MCF 10A (cell line): ENCODE measurements around the gene OSBPL2. TPM values are rescaled to one million over a fixed set of nuclear protein-coding genes. Genes with fewer than 3 reads are reported as not detected.

Experiments used
- BruUV-seq: library from RNA; stranded (reverse); fragments of 400-500 nt; replicated peaks from 2 replicates; lab custom pipeline; 2021; lab: Mats Ljungman, UMichigan
- CTCF ChIA-PET: fragments of 300-600 bp; sonication (Branson Sonifier 250); formaldehyde crosslinking; extraction: SDS; loops from one replicate; lab custom pipeline; 2021; ENCODE audit warnings: antibody characterized with exemption, inconsistent platforms; lab: Yijun Ruan, JAX
- POLR2A ChIA-PET: fragments of 300-600, 350-650 bp; sonication (Branson Sonifier 250); formaldehyde crosslinking; extraction: SDS; loops from one replicate; lab custom pipeline; 2020; ENCODE audit warnings: antibody characterized with exemption, inconsistent platforms; lab: Yijun Ruan, JAX
- DNase-seq: peaks from one replicate; pipeline ENCODE4 v3.0.0-alpha.2; 2018; ENCODE audit not compliant: unreplicated experiment
- H3K27ac Mint-ChIP-seq: one replicate; pipeline ENCODE4 v1.8.0; 2022; ENCODE audit warnings: mild to moderate bottlenecking, low read depth, mixed read lengths; ENCODE audit not compliant: unreplicated experiment
- H3K27me3 Mint-ChIP-seq: one replicate; pipeline ENCODE4 v1.8.0; 2022; ENCODE audit warnings: mixed read lengths; ENCODE audit not compliant: insufficient read depth, unreplicated experiment
- H3K36me3 Mint-ChIP-seq: one replicate; pipeline ENCODE4 v1.8.0; 2022; ENCODE audit warnings: mild to moderate bottlenecking, moderate library complexity, mixed read lengths; ENCODE audit not compliant: insufficient read depth, unreplicated experiment
- H3K4me1 Mint-ChIP-seq: one replicate; pipeline ENCODE4 v1.8.0; 2022; ENCODE audit warnings: mixed read lengths; ENCODE audit not compliant: insufficient read depth, unreplicated experiment
- H3K4me3 Mint-ChIP-seq: one replicate; pipeline ENCODE4 v1.8.0; 2022; ENCODE audit warnings: mild to moderate bottlenecking, moderate library complexity, mixed read lengths; ENCODE audit not compliant: unreplicated experiment
- H3K9me3 Mint-ChIP-seq: one replicate; pipeline ENCODE4 v1.8.0; 2022; ENCODE audit warnings: mixed read lengths; ENCODE audit not compliant: unreplicated experiment
- intact Hi-C: fragments of 100-400 bp; cut with micrococcal nuclease; formaldehyde crosslinking; loops from 2 replicates; pipeline ENCODE4 v1.14.1; 2022
- total RNA-seq: library from RNA; stranded (reverse); gene quantifications from 2 replicates; pipeline ENCODE4 v1.2.3, GENCODE V29; 2022
- TF ChIP-seq, protein P1 (sequence below): fragments of 200-600 bp; IDR thresholded peaks from one replicate; pipeline ENCODE4 v1.8.0; 2022; ENCODE audit warnings: antibody characterized with exemption, mild to moderate bottlenecking; ENCODE audit not compliant: unreplicated experiment

Gene OSBPL2
- total RNA-seq, 1 experiment from 2014 or later = 38.8 TPM

DNA sequence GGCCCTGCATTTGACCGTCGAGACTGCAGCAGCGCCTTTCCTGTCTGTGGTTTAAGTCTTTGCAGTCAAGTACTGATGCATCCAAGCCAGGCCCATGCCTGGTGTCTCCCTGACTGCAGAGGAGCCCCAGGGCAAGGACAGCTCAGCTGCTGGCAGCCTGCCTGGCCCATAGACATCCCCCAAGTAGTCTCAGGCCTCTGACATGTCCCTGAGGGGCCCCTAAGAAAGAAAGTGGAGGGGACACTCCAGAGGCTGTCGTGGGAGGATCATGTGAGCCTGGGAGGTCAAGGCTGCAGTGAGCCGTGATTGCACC lies 36.3 kb upstream of the OSBPL2 start:
- intact Hi-C loops = no loop called here
- BruUV-seq = no TSS peak
- H3K4me1 Mint-ChIP-seq = no peaks in the 10 kb centered on the region
- TF ChIP-seq, protein P1, sequence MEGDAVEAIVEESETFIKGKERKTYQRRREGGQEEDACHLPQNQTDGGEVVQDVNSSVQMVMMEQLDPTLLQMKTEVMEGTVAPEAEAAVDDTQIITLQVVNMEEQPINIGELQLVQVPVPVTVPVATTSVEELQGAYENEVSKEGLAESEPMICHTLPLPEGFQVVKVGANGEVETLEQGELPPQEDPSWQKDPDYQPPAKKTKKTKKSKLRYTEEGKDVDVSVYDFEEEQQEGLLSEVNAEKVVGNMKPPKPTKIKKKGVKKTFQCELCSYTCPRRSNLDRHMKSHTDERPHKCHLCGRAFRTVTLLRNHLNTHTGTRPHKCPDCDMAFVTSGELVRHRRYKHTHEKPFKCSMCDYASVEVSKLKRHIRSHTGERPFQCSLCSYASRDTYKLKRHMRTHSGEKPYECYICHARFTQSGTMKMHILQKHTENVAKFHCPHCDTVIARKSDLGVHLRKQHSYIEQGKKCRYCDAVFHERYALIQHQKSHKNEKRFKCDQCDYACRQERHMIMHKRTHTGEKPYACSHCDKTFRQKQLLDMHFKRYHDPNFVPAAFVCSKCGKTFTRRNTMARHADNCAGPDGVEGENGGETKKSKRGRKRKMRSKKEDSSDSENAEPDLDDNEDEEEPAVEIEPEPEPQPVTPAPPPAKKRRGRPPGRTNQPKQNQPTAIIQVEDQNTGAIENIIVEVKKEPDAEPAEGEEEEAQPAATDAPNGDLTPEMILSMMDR = no peak
- no peak overlapping the region for H3K27ac Mint-ChIP-seq
- DNase-seq = no peak
- peaks cover 55% of the 10 kb centered on the region for H3K36me3 Mint-ChIP-seq
- H3K9me3 Mint-ChIP-seq = no peaks in the 10 kb centered on the region
- no peaks in the 10 kb centered on the region for H3K27me3 Mint-ChIP-seq
- ChIA-PET POLR2A (no interaction called here), CTCF (no interaction called here)
- no peak overlapping the region for H3K4me3 Mint-ChIP-seq

DNA sequence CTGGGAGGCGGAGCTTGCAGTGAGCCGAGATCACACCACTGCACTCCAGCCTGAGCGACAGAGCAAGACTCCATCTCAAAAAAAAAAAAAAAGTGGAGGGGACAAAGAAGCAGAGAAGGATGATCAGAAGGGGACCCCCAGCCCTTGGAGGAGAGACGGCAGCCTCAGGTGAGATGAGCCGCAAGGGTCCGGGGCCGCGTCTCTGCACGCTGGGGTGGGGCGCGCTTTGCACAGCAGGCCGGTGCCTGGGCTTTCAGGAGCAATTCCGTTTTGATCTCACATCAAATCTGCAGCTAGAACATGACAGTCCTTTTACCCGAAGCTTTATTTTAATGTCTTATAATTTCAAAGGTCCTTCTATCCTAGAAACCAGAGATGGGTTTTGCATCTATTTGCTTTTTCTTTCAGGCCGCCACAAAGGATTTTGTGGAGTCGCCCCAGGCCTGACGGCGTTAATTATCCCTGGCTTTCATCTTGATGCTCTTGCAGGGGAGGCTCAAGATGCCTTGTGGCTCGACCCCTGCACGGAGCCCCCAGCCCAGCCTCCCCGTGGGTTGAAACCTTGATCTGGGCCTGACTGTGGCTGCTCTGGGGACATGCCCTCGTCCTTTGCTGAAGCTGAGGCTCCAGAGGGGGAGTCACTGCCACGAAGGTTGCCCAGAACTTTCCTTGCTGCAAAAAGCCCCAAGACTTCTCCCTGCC lies 35.5 kb upstream of the OSBPL2 start:
- no peak overlapping the region for H3K4me3 Mint-ChIP-seq
- no peak for DNase-seq
- ChIA-PET POLR2A (no interaction called here), CTCF (no interaction called here)
- intact Hi-C loops = no loop called here
- TSS peak; percentile 25 for BruUV-seq
- H3K9me3 Mint-ChIP-seq = no peaks in the 10 kb centered on the region
- no peaks in the 10 kb centered on the region for H3K27me3 Mint-ChIP-seq
- TF ChIP-seq, protein P1 = no peak
- peaks cover 47% of the 10 kb centered on the region for H3K36me3 Mint-ChIP-seq
- H3K4me1 Mint-ChIP-seq = no peaks in the 10 kb centered on the region
- no peak overlapping the region for H3K27ac Mint-ChIP-seq

DNA sequence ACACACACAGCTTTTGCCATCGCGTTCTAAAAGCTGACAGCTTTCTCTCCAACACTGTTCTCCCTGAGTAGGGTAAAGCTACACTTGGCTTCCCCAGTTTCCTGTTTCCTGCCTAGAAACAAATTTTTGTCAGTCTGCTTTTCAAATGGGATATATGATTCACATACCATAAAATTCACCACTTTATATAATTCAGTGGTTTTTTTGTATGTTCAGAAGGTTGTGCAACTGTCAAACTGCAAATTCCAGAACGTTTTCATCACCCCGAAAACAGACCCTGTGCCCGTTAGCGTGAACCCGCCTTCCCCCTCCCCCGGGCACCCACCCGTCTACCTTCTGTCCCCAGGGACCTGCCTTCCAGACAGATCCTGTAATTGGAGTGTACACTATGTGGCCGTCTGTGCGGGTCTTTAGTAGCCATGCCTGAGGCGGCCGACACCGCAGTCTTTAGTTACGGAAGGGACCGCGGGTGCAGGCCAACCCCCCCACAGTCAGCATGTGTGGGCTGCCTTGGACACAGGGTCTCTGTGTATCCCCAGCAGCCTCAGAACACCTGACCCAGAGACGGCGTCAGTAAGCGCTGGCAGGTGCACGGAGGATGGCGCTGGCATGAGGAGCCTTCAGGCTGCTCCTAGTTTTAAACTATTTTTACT lies 34.8 kb upstream of the OSBPL2 start:
- Mint-ChIP-seq H3K36me3 (peaks cover 40% of the 10 kb centered on the region), H3K27ac (no peak overlapping the region), H3K4me3 (no peak overlapping the region), H3K4me1 (no peaks in the 10 kb centered on the region), H3K27me3 (no peaks in the 10 kb centered on the region), H3K9me3 (no peaks in the 10 kb centered on the region)
- intact Hi-C loops = no loop called here
- POLR2A ChIA-PET = no interaction called here
- TF ChIP-seq, protein P1 = no peak
- CTCF ChIA-PET = no interaction called here
- peak; percentile 17 for DNase-seq
- no TSS peak for BruUV-seq

DNA sequence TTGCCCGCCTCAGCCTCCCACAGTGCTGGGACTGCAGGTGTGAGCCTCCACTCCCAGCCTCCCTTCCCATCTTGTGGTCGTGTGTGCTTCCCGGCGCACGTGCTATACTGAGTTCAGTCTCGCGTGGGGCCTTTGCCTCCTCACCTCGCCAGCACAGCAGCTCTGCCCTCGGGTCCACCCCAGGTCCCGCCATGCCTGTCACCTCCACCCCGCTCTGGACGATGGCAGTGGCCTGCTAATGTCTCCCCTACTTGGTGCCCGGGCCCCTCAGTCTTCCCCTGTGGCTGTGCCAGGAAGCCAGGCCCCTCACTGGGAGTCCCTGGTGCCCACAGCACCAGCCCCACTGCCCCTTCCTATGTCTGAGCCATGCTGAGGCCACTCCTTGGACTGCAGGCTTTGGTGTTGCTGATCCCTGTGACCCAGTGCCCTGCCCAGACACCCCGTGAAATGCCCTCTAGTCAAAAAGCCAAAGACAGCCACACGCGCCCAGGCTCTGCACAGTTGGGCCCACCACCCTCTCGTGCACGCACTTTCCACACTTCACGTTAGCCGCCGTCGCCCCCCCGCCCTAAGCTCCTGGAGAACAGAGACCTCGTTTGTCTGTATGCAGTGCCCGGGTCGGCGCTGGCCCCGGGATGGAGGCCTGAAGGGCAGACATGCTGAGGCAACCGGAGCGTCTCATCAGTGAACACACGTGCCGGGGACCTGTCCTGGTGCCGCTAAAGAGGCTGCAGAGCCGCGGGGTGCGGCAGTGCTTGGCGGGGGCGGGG lies 32.5 kb upstream of the OSBPL2 start:
- CTCF ChIA-PET = interaction anchor here (0.7 kb wide), 1 partner anchor 26 kb away, joined by 5 read pairs; no protein-coding TSS in a partner anchor
- no TSS peak for BruUV-seq
- Mint-ChIP-seq H3K4me3 (no peak overlapping the region), H3K4me1 (no peaks in the 10 kb centered on the region), H3K27me3 (no peaks in the 10 kb centered on the region), H3K27ac (no peak overlapping the region), H3K36me3 (peaks cover 21% of the 10 kb centered on the region), H3K9me3 (no peaks in the 10 kb centered on the region)
- no peak for DNase-seq
- TF ChIP-seq, protein P1 = no peak
- POLR2A ChIA-PET = no interaction called here
- intact Hi-C loops = no loop called here
